Right lobe of liver (tissue), 4 donors: Measurements from ENCODE around the gene C16orf78.

ENCODE experiments used
- POLR2A ChIP-seq: fragments of 450-650 bp; IDR thresholded peaks from one replicate; pipeline ENCODE4 v1.6.1; 2017; ENCODE audit warnings: antibody characterized with exemption, mild to moderate bottlenecking
- TF ChIP-seq, protein P1 (sequence below), 4 donors: fragments of 200-600 bp in 3 of 4; fragments of 450-650 bp in 1 of 4; IDR thresholded peaks; one replicate each; pipeline versions ENCODE4 v1.5.1 to v1.8.0; 2016 to 2022; ENCODE audit warnings: antibody characterized with exemption in 4 of 4, mild to moderate bottlenecking in 2 of 4
- donor health status: DM: no; HTN: no; CAD: no.
- donor health status: DM: no; HTN: no; CAD: no.
- donor health status: DM: no; HTN: yes; CAD: no.

DNA sequence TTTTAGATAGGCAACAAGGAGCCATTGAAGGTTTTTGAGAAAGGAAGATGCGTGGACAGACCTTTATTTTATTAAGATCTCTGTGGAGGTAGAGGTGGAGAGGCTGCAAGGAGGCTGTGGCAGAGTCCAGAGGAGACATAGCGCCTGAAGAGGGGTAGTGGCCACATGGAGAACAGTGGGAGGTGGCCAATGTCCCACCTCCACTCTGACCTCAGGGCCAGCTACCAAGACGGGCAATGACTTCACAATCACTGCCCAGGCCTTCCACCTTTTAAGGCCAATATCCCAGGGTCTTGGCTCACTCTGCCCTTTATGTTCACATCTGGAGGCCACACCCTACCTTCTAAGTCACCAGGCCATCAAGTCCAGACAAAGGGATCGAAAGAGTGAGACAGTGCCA is at the start of gene C16orf78:
- no peak for TF ChIP-seq POLR2A
- TF ChIP-seq, protein P1, sequence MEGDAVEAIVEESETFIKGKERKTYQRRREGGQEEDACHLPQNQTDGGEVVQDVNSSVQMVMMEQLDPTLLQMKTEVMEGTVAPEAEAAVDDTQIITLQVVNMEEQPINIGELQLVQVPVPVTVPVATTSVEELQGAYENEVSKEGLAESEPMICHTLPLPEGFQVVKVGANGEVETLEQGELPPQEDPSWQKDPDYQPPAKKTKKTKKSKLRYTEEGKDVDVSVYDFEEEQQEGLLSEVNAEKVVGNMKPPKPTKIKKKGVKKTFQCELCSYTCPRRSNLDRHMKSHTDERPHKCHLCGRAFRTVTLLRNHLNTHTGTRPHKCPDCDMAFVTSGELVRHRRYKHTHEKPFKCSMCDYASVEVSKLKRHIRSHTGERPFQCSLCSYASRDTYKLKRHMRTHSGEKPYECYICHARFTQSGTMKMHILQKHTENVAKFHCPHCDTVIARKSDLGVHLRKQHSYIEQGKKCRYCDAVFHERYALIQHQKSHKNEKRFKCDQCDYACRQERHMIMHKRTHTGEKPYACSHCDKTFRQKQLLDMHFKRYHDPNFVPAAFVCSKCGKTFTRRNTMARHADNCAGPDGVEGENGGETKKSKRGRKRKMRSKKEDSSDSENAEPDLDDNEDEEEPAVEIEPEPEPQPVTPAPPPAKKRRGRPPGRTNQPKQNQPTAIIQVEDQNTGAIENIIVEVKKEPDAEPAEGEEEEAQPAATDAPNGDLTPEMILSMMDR (IDR thresholded peaks at IDR 0.05): no peak
